ENCODE results near the gene PUS7L.

DNA sequence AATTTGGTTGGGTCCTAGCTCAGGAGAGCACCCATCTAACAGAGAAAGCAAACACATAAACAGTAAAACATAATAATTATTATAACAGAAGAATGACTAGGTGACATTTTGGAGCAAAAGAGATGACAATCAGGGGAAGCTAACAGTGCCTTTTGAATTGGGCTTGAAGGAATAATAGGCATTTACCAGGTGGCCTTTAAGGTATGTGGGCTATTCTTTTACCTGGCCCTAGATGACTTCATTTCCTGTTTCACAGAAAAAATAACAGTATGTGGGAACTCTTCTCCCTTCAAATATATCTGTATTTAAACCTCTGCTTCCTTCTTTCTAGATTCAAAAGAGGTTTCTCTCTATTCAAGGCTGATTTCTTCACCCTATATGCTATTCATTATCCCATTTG lies 4.0 kb upstream of the PUS7L start:
- TF ChIP-seq, protein P1, sequence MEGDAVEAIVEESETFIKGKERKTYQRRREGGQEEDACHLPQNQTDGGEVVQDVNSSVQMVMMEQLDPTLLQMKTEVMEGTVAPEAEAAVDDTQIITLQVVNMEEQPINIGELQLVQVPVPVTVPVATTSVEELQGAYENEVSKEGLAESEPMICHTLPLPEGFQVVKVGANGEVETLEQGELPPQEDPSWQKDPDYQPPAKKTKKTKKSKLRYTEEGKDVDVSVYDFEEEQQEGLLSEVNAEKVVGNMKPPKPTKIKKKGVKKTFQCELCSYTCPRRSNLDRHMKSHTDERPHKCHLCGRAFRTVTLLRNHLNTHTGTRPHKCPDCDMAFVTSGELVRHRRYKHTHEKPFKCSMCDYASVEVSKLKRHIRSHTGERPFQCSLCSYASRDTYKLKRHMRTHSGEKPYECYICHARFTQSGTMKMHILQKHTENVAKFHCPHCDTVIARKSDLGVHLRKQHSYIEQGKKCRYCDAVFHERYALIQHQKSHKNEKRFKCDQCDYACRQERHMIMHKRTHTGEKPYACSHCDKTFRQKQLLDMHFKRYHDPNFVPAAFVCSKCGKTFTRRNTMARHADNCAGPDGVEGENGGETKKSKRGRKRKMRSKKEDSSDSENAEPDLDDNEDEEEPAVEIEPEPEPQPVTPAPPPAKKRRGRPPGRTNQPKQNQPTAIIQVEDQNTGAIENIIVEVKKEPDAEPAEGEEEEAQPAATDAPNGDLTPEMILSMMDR (IDR thresholded peaks at IDR 0.05; ENCODE audit: poor library complexity), result no peak
- TF ChIP-seq EZH2 (IDR thresholded peaks at IDR 0.05; ENCODE audit: borderline replicate concordance) (no peak), EZH2phosphoT487 (IDR thresholded peaks at IDR 0.05; ENCODE audit: low read depth, severe bottlenecking, unreplicated experiment) (no peak)

All from hepatocyte (in vitro differentiated cells).